NCI-H510A (cell line): ENCODE measurements around the gene ANKRD45.
"Not testable (repeated sequence)": the region's sequence is repeated elsewhere in the genome, so short reads cannot be mapped to it uniquely, and the experiment has no call there.

Experiments
- DNase-seq: peaks from one replicate; lab custom pipeline; 2025; lab: John Stamatoyannopoulos, UW

The ANKRD45 gene, protein sequence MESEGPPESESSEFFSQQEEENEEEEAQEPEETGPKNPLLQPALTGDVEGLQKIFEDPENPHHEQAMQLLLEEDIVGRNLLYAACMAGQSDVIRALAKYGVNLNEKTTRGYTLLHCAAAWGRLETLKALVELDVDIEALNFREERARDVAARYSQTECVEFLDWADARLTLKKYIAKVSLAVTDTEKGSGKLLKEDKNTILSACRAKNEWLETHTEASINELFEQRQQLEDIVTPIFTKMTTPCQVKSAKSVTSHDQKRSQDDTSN

DNA sequence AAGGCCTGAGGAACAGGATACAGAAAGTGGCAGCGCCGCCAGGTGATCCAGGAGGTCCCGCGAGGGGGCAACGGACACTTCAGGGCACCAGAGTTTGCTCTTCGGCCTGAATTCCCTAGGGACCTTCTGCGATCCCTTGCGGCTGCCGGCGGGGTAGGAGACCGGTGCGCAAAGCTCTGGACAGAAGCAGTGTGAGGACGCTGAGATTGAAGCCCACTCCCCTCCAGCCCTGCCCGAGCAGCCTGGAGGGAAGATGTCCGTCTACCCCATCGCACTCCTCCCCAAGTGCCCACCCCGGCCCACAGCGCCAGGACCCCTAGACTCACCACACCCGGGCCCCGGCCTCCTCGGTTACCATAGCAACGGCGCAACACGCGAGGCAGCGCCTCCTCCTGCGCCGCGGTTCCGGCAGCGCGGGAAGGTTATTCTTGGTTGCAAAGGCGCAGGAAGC is at the start of gene ANKRD45:
ANKRD45 (minus strand) TSS at position 361 of the 451 bp plus-strand sequence. CDS start 10,433 bp downstream, outside the sequence.
- peak; percentile 6 for DNase-seq

GRCh38 chr1:173717238-173717637 is 47.6 kb upstream of the ANKRD45 start:
- no peak for DNase-seq

DNA sequence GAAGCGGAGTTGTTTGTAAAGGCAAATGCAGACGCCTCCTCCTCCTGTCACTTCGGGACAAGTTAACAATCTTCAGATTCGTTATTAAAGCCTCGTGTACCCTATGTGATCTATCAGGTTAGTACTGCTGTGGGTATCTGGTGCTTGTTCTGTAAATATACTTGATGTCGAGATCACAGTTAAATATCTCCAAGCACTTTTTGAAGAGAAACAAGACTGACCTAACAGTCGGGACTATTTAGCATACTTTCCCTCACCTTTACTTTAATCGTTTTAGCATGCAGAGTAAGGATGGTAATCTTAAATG is 45.8 kb upstream of the ANKRD45 start:
- no peak for DNase-seq

DNA sequence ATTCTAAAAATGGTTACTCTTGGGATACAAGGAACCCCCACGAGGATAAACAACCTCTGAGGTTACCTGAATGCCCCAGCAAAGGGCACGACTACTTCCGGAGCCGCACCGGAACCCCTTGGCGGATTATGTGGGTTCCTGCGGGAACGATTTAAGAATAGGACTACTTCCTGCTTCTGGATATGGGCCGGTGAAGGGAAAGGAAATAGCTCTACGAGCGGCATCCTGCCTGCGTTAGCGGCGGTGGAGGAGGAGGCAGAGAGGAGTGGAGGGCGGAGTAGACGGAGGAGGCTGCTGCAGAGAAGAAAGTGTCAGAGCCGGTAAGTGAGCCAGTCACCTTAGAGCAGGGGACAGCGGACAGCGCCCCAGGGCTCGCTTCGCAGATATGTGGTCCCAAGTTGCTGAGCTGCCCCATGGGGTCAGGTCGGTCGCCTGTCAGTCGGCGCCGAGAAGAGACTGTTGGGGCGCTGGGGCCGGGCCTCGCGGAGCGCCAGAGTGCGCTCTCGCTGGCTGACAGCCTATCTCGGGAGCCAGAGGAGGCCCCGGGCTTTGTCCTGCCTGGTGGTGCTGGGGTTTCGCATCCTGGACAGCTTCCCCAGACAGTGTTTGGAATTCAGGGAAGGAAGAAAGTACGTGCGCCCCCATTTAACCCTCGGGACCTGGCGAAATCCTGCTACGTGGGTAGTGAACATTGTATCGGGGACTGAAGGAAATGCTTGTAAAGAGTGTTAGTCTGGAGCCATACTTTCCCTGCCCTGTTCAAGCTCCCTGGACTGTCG is 45.3 kb upstream of the ANKRD45 start, which contains the start of gene KLHL20:
KLHL20 (plus strand) TSS at position 223 of the 779 bp plus-strand sequence. CDS start 1,063 bp downstream, outside the sequence.
- peak; percentile 70 for DNase-seq

DNA sequence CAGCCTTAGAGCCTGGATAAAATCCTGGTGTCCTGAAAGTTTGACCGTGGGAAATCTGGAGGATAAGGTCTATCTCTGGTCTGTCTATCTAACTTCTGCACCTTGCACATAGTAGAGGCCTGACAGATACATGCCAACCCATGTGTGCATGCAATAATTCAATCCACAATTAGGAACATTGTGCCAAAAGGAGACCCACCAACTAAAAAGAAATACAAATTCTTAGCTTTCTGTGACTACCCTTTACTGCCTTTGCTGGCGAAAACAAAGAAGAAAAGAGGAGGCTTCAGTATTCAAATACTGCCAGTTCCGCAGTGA is 44.7 kb upstream of the ANKRD45 start:
- no peak for DNase-seq

DNA sequence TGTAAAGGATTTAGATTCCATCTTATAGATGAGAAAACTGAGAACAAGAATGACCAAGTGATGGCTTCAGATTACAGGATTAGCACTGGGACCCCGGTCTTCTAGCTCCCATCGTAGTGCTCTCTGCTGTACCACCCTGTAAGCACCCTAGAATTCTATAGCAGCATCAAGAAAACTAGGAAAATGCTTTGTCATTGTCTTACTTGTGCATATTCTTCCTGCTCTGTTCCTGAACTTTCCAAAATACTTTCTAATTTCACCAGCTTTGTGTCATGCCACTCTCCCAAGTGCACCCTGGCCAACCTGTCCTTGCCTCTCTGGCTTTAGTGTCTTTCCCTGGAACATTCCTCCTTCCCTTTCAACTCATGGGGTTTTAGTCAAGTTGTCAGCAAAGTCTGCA is 39.1 kb upstream of the ANKRD45 start:
- DNase-seq, result no peak

- DNase-seq, result no peak
Observed at GRCh38 chr1:173705117-173705516, 35.5 kb upstream of the ANKRD45 start.

GRCh38 chr1:173702736-173703135 is 33.1 kb upstream of the ANKRD45 start:
- DNase-seq, result no peak

DNA sequence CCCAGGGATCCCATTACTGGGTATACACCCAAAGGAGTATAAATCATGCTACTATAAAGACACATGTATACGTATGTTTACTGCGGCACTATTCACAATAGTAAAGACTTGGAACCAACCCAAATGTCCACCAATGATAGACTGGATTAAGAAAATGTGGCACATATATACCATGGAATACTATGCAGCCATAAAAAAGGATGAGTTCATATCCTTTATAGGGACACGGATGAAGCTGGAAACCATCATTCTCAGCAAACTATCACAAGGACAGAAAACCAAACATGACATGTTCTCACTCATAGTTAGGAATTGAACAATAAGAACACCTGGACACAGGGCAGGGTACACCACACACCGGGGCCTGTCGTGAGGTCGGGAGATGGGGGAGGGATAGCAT is 31.6 kb upstream of the ANKRD45 start:
- DNase-seq, result not testable (repeated sequence)

- DNase-seq, result no peak
Observed at GRCh38 chr1:173693238-173693637, 23.6 kb upstream of the ANKRD45 start.

DNA sequence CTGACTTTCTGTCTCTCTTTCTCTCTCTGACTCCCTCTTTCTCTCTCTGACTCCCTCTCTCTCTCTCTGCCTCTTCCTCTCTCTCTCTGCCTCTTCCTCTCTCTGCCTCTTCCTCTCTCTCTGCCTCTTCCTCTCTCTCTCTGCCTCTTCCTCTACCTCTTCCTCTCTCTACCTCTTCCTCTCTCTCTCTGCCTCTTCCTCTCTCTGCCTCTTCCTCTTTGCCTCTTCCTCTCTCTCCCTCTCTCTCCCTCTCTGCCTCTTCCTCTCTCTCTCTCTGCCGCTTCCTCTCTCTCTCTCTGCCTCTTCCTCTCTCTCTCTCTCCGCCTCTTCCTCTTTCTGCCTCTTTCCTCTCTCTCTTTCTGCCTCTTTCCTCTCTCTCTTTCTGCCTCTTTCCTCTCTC is 18.6 kb upstream of the ANKRD45 start:
- no peak for DNase-seq

DNA sequence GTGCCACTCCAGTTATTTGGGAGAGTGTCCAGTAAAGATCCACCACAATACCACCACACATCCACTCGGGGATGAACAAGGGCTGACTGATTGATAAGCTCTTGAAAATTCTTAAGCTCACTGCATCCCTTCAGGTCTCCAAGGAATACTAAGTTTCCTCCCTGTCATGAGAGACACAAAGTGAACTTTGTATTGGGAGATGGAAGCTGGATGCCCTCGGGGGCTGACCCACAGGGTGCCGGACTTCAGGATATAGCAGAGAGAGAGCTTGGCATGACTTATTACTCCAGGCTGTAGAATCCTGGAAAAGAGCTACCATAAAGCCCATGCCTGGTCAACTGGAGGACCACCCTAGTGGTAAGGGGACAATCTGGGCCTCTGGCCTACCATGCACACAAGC is 15.5 kb upstream of the ANKRD45 start:
- not testable (repeated sequence) for DNase-seq

DNA sequence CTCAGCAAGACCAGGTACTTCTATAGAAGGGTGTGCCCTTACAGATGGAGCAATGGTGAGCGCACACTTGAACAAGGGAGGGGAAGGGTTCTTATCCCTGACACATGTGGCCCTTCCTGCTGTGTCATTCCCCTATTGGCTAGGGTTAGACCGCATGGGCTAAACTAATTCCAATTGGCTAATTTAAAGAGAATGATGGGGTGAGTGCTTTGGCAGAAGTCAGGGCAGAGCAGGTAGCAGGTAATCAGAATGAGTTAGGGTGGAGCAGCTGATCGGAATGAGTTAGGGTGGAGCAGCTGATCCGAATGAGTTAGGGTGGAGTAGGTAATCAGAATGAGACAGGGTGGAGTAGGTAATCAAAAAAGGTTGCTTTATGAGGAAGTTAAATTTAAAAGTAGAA is 14.2 kb upstream of the ANKRD45 start:
- not testable (repeated sequence) for DNase-seq

GRCh38 chr1:173682184-173682583 is 12.5 kb upstream of the ANKRD45 start:
- no peak for DNase-seq

- DNase-seq, result not testable (repeated sequence)
Observed at GRCh38 chr1:173680152-173680551, 10.5 kb upstream of the ANKRD45 start.

- not testable (repeated sequence) for DNase-seq
Observed at GRCh38 chr1:173674496-173674895, 4.8 kb upstream of the ANKRD45 start.

DNA sequence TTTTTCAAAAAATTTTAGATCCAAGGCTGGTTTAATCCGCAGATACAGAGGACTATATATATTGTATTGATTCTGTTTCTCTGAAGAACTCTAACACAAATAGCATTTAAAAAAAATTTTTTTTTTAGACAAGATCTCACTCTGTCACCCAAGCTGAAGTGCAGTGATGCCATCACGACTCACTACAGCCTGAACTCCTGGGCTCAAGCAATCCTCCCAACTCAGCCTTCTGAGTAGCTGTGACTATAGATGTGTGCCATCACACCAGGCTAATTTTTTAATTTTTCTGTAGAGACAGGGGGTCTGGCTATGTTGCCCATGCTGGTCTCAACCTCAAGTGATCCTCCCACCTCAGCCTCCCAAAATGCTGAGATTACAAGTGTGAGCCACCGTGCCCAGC is 3.0 kb downstream of the ANKRD45 start:
- DNase-seq, result no peak

DNA sequence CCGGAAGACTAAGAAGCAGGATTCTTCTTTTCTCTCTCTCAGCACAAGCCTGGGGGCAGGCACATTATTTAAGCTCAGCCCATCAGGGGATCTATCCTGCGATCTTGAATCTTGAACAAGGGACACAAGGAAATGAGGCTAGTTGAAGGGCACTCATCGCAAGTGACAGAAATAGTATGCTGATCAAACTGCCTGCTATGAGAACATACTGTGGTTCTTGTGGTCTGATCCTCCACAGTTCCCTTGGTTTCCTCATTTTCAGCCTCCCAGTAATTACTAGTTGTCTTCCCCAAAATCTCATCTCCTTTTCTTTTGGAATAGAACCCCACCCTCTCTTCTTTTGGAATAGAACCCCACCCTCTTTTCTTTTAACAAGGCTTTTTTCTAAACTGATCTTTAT is 6.5 kb downstream of the ANKRD45 start:
- no peak for DNase-seq

- no peak for DNase-seq
Observed at GRCh38 chr1:173661763-173662162, 7.9 kb downstream of the ANKRD45 start.

- no peak for DNase-seq
Observed at GRCh38 chr1:173661271-173661670, 8.4 kb downstream of the ANKRD45 start.

DNA sequence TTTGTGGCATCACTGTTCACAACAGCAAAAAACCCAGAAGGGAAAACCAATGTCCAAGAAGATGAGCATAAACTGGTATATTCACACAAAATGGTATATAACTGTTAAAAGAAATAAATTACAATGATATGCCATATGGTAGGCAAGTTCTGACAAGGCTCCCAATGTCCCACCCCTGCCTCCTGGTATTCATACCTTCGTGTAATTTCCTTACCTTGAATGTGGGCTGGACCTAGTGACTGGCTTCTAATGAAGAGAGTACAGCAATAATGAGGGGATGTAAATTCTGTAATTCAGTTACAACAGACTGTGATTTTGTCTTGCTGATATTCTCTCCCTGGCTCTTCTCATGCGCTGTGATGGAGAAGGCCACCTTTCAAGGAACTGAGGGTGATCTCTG is 9.3 kb downstream of the ANKRD45 start:
- no peak for DNase-seq

DNA sequence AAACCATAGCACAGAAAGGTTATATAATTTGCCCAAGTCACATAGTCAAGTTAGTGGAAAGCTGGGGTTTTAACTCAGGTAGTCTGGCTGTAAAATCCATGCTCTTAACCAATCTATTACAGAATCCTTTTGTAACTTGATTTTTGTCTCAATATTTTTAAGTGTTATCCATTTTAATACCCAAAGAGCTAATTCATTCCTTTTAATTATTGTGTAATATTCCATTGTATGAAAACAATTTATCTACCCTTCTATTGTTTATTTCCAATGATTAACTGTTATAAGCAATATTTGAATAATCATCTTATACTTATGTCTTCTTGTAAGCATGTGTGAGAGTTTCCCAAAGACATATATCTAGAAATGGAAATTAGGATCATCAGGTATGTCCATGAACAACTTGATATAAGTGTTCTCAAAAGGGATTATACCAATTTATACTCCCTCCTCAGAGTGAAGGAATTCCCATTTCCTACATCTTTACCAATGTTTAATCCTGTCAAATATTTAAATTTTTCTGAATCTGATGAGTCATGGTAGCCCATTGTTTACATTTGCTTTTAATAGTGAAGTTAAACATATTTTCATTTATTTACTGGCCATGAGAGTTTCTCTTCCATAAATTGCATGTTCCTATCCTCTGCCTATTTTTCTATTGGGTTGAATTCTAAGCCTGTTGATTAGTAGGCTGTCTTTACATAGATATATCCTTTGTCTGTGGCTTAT is 20.6 kb downstream of the ANKRD45 start:
- DNase-seq, result no peak

DNA sequence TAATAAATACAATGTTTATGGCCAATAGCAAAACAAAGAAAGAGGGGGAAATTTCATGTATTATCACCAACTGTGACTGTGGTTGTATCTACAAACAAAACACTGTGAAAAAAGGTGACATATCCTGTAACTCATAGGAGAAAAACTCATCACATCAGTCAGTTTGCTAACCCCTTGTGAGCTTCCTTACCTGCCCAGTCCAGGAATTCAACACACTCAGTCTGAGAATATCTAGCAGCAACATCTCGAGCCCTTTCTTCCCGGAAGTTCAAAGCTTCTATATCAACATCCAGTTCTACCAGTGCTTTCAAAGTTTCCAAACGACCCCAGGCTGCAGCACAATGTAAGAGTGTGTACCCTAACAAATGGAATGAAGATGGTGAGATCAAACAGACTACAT is 23.0 kb downstream of the ANKRD45 start:
- no peak for DNase-seq
